NT2/D1 (cell line): ENCODE data around the gene GOLGA6L9.
"Not testable (repeated sequence)": the region's sequence is repeated elsewhere in the genome, so short reads cannot be mapped to it uniquely, and the experiment has no call there.

Source experiments
- YY1 ChIP-seq: IDR thresholded peaks from 2 replicates; pipeline ENCODE4 v1.6.1; 2011; ENCODE audit not compliant: insufficient read length, insufficient read depth
- ZNF274 ChIP-seq: IDR thresholded peaks from 2 replicates; pipeline ENCODE4 v1.6.1; 2011; ENCODE audit warnings: mild to moderate bottlenecking, low read depth, low read length

- not testable (repeated sequence) for TF ChIP-seq YY1, ZNF274
Observed at GRCh38 chr15:82406211-82406610, 23.4 kb upstream of the GOLGA6L9 start.
